A549 (cell line): Measurements from ENCODE around the gene PRKAB2. TPM values are rescaled to one million over a fixed set of nuclear protein-coding genes. Genes with fewer than 3 reads are reported as not detected.
A peak's percentile ranks its signal among the peaks of the same experiment; 100 is the strongest.

ENCODE experiments used
- ATAC-seq, 2 experiments: fragments of 200-7000 bp in 1 of 2; fragments of >200 bp in 1 of 2; cut with Nextera tagmentation in 1 of 2; cut with Tn5 transposase in 1 of 2; 3 replicates each; pipeline versions ENCODE4 v1.8.0 to v1.9.1; 2018 to 2020; ENCODE audit warnings: mild to moderate bottlenecking in 1 of 2, moderate library complexity in 1 of 2
- CTCF ChIA-PET: fragments of 300-600 bp; sonication (Branson Sonifier 250); formaldehyde crosslinking; extraction: SDS; loops from one replicate; lab custom pipeline; 2021; ENCODE audit warnings: antibody characterized with exemption, inconsistent platforms; lab: Yijun Ruan, JAX
- POLR2A ChIA-PET: fragments of 350-600 bp; formaldehyde crosslinking; extraction: SDS; loops from one replicate; lab custom pipeline; 2021; ENCODE audit warnings: antibody characterized with exemption, inconsistent platforms; lab: Yijun Ruan, JAX
- DNase-seq, 2 experiments: peaks; one replicate each; pipeline versions ENCODE4 v3.0.0 to v3.0.0-alpha.2; 2011 to 2016; ENCODE audit warnings: low read depth in 1 of 2, low spot score in 1 of 2
- FAIRE-seq: peaks from 2 replicates; lab custom pipeline; 2011; peaks lifted over from hg19 to GRCh38; lab: Jason Lieb, UNC
- H3K27ac ChIP-seq, 2 experiments: fragments of >200 bp; sonication (Bioruptor Twin); formaldehyde crosslinking; 3 replicates each; pipeline ENCODE4 v1.5.1; 2016 to 2017
- H3K4me1 ChIP-seq: fragments of >200 bp; sonication (Bioruptor Twin); formaldehyde crosslinking; 3 replicates; pipeline ENCODE4 v1.6.1; 2016
- H3K4me2 ChIP-seq: fragments of >200 bp; sonication (Bioruptor Twin); formaldehyde crosslinking; 3 replicates; pipeline ENCODE4 v1.6.1; 2016
- H3K4me3 ChIP-seq: fragments of >200 bp; sonication (Bioruptor Twin); formaldehyde crosslinking; 3 replicates; pipeline ENCODE4 v1.5.1; 2016
- H3K9me3 ChIP-seq: fragments of >200 bp; sonication (Bioruptor Twin); formaldehyde crosslinking; 3 replicates; pipeline ENCODE4 v1.6.1; 2016
- CBX2 ChIP-seq: fragments of 200-600 bp; sonication (generic); IDR thresholded peaks from 2 replicates; pipeline ENCODE4 v1.6.1; 2016; ENCODE audit warnings: low read depth, mild to moderate bottlenecking, borderline replicate concordance
- CBX8 ChIP-seq: fragments of 200-600 bp; sonication (generic); IDR thresholded peaks from 2 replicates; pipeline ENCODE4 v1.6.1; 2016
- CEBPB ChIP-seq, 2 experiments: fragments of >200 bp in 1 of 2; sonication (Bioruptor Twin) in 1 of 2; formaldehyde crosslinking in 1 of 2; IDR thresholded peaks; 2 replicates each; pipeline ENCODE4 v1.6.1; 2012 to 2016
- CHD2 ChIP-seq: fragments of 150-350 bp; IDR thresholded peaks from 2 replicates; pipeline ENCODE4 v1.6.1; 2014; ENCODE audit warnings: low read length; ENCODE audit not compliant: partially characterized antibody
- ESRRA ChIP-seq: fragments of 150-350 bp; IDR thresholded peaks from 2 replicates; pipeline ENCODE4 v1.6.1; 2014; ENCODE audit warnings: mild to moderate bottlenecking, low read length, borderline replicate concordance
- FOSB ChIP-seq: fragments of 250-450 bp; sonication (Bioruptor Pico); IDR thresholded peaks from 2 replicates; pipeline ENCODE4 v1.5.0; 2020; ENCODE audit warnings: mild to moderate bottlenecking, moderate library complexity
- FOXS1 ChIP-seq: fragments of 250-450 bp; sonication (Bioruptor Pico); IDR thresholded peaks from 2 replicates; pipeline ENCODE4 v1.5.0; 2020; ENCODE audit warnings: mild to moderate bottlenecking, moderate library complexity
- HMGXB4 ChIP-seq: fragments of 250-450 bp; sonication (Bioruptor Pico); IDR thresholded peaks from 2 replicates; pipeline ENCODE4 v1.5.0; 2021; ENCODE audit warnings: mild to moderate bottlenecking, moderate library complexity, borderline replicate concordance
- HOXB13 ChIP-seq: fragments of 250-450 bp; sonication (Bioruptor Pico); IDR thresholded peaks from 2 replicates; pipeline ENCODE4 v1.5.0; 2020; ENCODE audit warnings: low read depth, mild to moderate bottlenecking, moderate library complexity
- HOXB5 ChIP-seq: fragments of 250-450 bp; sonication (Bioruptor Pico); IDR thresholded peaks from 2 replicates; pipeline ENCODE4 v1.5.0; 2020; ENCODE audit warnings: mild to moderate bottlenecking, moderate library complexity
- JUNB ChIP-seq: fragments of >200 bp; sonication (Bioruptor Twin); formaldehyde crosslinking; IDR thresholded peaks from 2 replicates; pipeline ENCODE4 v1.6.1; 2016
- MYC ChIP-seq: IDR thresholded peaks from 2 replicates; pipeline ENCODE4 v1.6.1; 2012; ENCODE audit warnings: mild to moderate bottlenecking, inconsistent platforms, low read length, improper control_type of control experiment, borderline replicate concordance
- RAD21 ChIP-seq, 2 experiments: fragments of >200 bp in 1 of 2; sonication (Bioruptor Twin) in 1 of 2; formaldehyde crosslinking in 1 of 2; IDR thresholded peaks in 1 of 2; conservative IDR thresholded peaks in 1 of 2; 2 replicates in 1 of 2; 3 replicates in 1 of 2; pipeline ENCODE4 v1.6.1; 2012 to 2018; ENCODE audit warnings: inconsistent platforms in 1 of 2
- RCOR1 ChIP-seq: fragments of 150-350 bp; IDR thresholded peaks from 2 replicates; pipeline ENCODE4 v1.6.1; 2014; ENCODE audit warnings: antibody characterized with exemption, low read length, low read depth
- RFX5 ChIP-seq: fragments of 450-650 bp; IDR thresholded peaks from 2 replicates; pipeline ENCODE4 v1.7.1; 2014; ENCODE audit warnings: antibody characterized with exemption, mild to moderate bottlenecking, moderate library complexity
- TP53 ChIP-seq: fragments of 250-450 bp; sonication (Bioruptor Pico); IDR thresholded peaks from 2 replicates; pipeline ENCODE4 v1.5.0; 2021; ENCODE audit warnings: mild to moderate bottlenecking, moderate library complexity
- ZC3H11A ChIP-seq: fragments of 450-650 bp; IDR thresholded peaks from 2 replicates; pipeline ENCODE4 v1.6.1; 2014; ENCODE audit warnings: antibody characterized with exemption, mild to moderate bottlenecking
- ZNF302 ChIP-seq: fragments of 250-450 bp; sonication (Bioruptor Pico); IDR thresholded peaks from 2 replicates; pipeline ENCODE4 v1.9.0; 2021; ENCODE audit warnings: inconsistent platforms, mild to moderate bottlenecking, moderate library complexity
- WGBS: methylation state at CpG from one replicate; pipeline ENCODE4 v1.1.6; 2017; ENCODE audit errors: missing lambda C conversion rate; 5-methylcytosine and 5-hydroxymethylcytosine counted together
- polyA plus RNA-seq, 4 experiments: library from polyadenylated mRNA; depleted of rRNA in 3 of 4; stranded (reverse); fragments of >200 nt; fragmentation: RNase III in 1 of 4; extraction: RNeasy Plus Mini Kit Qiagen cat#74134 plus additional on column Dnase treatment in 1 of 4; gene quantifications; 2 replicates in 3 of 4; 3 replicates in 1 of 4; pipeline ENCODE4 v1.2.3, GENCODE V29; 2011 to 2017
- TF ChIP-seq, protein P1 (sequence below): fragments of >200 bp; sonication (Bioruptor Twin); formaldehyde crosslinking; IDR thresholded peaks from 3 replicates; pipeline ENCODE4 v1.5.1; 2016
- TF ChIP-seq, protein P2 (sequence below): fragments of >200 bp; sonication (Bioruptor Twin); formaldehyde crosslinking; IDR thresholded peaks from 3 replicates; pipeline ENCODE4 v1.6.1; 2016

PRKAB2 gene
- polyA plus RNA-seq, 2 of the 4 experiments (the other 2 are of a cell fraction), result 11.4 to 22.4 TPM

DNA sequence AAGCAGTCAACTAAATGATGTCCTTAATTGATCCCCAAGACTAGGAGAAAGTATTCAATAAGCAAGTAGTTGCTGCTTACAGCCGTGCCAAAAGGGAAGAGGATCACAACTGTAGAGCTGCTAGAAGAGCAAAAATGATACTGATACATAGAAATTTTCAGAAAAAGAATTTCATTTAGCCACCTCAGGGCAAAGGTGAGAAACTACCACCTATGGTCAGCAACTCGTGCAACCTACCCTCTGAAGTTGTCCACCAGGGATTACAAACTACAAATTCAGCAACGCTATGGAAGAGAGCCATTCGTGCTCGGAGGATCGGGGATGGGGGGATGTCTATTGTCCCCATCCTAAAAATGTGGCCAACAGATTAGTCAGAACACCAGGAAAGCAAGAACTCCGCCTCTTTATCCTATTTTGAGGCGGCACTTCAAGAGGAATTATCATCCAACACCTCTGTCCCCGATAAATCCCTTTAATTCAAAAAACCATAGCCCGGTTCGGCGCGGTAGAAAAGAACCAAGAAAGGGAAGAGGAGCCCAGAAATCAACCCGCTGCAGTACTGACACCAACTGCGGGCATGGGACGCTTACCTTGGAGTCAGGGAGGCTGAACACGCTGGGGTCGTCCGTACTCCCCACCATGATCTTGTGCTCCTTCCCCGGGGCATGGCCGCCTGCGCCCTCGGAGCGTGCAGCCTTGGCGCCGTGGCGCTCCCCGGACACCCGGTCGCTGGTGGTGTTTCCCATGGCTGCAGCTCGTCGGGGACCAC, 687 bp downstream of the PRKAB2 start:
- H3K27ac ChIP-seq, result peak overlapping the region; percentile 88 to 93
- under 1% methylated on average over 22 of the region's 32 CpGs for WGBS
- H3K4me1 ChIP-seq, result peaks cover 44% of the 10 kb centered on the region
- peak; percentile 13 to 30 for DNase-seq
- no peak for ATAC-seq
- FAIRE-seq, result no peak
- peak overlapping the region; percentile 87 for H3K4me3 ChIP-seq
- POLR2A ChIA-PET, result interaction anchor here (0.8 to 2.4 kb wide), 3 partner anchors 10 to 87 kb away, joined by 3 to 10 read pairs (median 7); partner anchors contain the start of gene CHD1L
- CTCF ChIA-PET, result interaction anchor here (0.6 to 3.2 kb wide), 6 partner anchors 15 to 77 kb away, joined by 3 to 51 read pairs (median 4); partner anchors contain the start of genes CHD1L and FMO5
- no peak for TF ChIP-seq CBX8
- TF ChIP-seq CHD2, result no peak
- no peak for TF ChIP-seq HOXB5 (CRISPR knock-in tag)
- no peak for TF ChIP-seq JUNB
- no peak for TF ChIP-seq RFX5
- TF ChIP-seq FOXS1 (CRISPR knock-in tag), result no peak
- TF ChIP-seq MYC, result no peak
- no peak for TF ChIP-seq TP53 (CRISPR knock-in tag)
- no peak for TF ChIP-seq HMGXB4 (CRISPR knock-in tag)
- TF ChIP-seq RAD21 (conservative IDR thresholded peaks at IDR 0.05 in 1 of 2, IDR thresholded peaks at IDR 0.05 in 1 of 2), result no peak
- no peak for TF ChIP-seq FOSB (CRISPR knock-in tag)
- H3K4me2 ChIP-seq, result peak overlapping the region; percentile 95
- no peaks in the 10 kb centered on the region for H3K9me3 ChIP-seq

DNA sequence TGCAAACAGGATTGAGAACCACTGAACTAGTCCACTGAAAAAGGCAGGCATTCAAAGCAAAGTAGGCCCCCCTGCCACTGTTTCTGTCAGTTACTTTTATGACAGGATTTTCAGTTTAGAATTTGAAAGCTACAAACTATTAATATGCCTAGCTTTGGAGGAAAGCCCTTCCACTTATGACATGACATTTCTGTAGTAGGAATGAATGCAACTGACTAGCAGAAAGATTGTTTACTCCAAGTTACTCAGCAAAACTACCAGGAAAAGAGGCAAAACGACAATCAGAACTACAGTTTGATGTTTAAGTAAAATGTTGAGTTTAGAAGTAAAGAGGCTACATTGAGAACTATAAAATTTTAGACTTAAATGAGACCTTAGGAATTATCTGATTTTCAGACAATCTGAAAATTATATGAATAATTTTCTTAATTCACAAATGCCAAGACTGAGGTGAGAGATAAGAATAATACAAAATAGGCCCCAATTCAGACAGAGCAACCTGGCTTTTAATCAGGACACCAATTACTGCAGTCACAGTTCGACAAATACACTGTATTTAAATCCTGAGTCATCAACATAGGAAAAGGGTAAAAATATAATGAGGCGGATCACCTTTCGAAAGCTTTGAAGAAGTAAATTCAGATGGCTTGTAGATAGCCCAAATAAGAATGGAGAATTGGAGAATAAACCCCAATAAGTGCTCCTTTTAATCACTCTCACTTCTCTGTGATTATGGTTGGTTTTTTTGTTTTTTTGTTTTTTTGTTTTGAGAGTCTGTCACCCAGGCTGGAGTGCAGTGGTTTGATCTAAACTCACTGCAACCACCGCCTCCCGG, 2.2 kb downstream of the PRKAB2 start:
- Histone ChIP-seq H3K4me2 (peak overlapping the region; percentile 95), H3K4me3 (no peak overlapping the region), H3K9me3 (no peaks in the 10 kb centered on the region), H3K4me1 (peaks cover 44% of the 10 kb centered on the region), H3K27ac (peak overlapping the region in 1 of 2 experiments; percentile 93; a peak in 1 of 6 replicates)
- WGBS, result 85% methylated on average over 6 of the region's 6 CpGs
- FAIRE-seq (no peak), DNase-seq (no peak), ATAC-seq (no peak)
- TF ChIP-seq CBX2 (no peak), ZNF302 (CRISPR knock-in tag) (no peak), RCOR1 (no peak), FOXS1 (CRISPR knock-in tag) (no peak), HOXB13 (no peak)
- ChIA-PET CTCF (interaction anchor here (4.6 kb wide), 1 partner anchor 73 kb away, joined by 41 read pairs; the partner anchor contains the start of gene CHD1L), POLR2A (interaction anchor here (0.6 to 3.4 kb wide), 3 partner anchors 72 to 86 kb away, joined by 3 to 30 read pairs (median 10); no protein-coding TSS in a partner anchor)

DNA sequence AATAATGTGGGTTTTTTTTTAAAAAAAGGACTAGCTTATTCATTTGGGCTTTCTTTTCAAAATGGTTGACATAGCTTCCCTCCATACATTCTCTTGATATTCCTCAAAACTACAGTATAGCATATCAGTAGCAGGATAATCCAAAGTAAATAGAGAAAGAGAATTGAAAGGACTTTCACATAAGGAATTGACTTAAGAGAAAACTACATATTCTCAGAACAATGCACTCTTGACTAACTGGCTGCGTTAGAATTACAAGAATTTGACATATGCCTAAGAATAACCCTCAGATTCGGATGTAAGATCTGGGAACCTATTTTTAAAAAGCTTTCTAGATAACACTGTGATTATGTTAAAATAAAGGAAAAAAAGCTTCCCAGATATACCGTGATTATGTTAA, 3.1 kb downstream of the PRKAB2 start:
- Histone ChIP-seq H3K27ac (no peak overlapping the region), H3K4me2 (peak overlapping the region; percentile 95; the same call in 1 of the 3 replicates), H3K4me1 (peaks cover 44% of the 10 kb centered on the region), H3K9me3 (no peaks in the 10 kb centered on the region), H3K4me3 (no peak overlapping the region)
- 81% methylated on average over 3 of the region's 3 CpGs for WGBS
- POLR2A ChIA-PET, result interaction anchor here (3.4 kb wide), 1 partner anchor 84 kb away, joined by 30 read pairs; no protein-coding TSS in a partner anchor
- no peak for FAIRE-seq
- no peak for DNase-seq
- ATAC-seq, result no peak
- CTCF ChIA-PET, result interaction anchor here (4.6 kb wide), 1 partner anchor 74 kb away, joined by 41 read pairs; the partner anchor contains the start of gene CHD1L
- no peak for TF ChIP-seq ZC3H11A
- TF ChIP-seq, protein P1, sequence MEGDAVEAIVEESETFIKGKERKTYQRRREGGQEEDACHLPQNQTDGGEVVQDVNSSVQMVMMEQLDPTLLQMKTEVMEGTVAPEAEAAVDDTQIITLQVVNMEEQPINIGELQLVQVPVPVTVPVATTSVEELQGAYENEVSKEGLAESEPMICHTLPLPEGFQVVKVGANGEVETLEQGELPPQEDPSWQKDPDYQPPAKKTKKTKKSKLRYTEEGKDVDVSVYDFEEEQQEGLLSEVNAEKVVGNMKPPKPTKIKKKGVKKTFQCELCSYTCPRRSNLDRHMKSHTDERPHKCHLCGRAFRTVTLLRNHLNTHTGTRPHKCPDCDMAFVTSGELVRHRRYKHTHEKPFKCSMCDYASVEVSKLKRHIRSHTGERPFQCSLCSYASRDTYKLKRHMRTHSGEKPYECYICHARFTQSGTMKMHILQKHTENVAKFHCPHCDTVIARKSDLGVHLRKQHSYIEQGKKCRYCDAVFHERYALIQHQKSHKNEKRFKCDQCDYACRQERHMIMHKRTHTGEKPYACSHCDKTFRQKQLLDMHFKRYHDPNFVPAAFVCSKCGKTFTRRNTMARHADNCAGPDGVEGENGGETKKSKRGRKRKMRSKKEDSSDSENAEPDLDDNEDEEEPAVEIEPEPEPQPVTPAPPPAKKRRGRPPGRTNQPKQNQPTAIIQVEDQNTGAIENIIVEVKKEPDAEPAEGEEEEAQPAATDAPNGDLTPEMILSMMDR, result no peak
- TF ChIP-seq ZNF302 (CRISPR knock-in tag), result no peak
- no peak for TF ChIP-seq ESRRA
- TF ChIP-seq, protein P2, sequence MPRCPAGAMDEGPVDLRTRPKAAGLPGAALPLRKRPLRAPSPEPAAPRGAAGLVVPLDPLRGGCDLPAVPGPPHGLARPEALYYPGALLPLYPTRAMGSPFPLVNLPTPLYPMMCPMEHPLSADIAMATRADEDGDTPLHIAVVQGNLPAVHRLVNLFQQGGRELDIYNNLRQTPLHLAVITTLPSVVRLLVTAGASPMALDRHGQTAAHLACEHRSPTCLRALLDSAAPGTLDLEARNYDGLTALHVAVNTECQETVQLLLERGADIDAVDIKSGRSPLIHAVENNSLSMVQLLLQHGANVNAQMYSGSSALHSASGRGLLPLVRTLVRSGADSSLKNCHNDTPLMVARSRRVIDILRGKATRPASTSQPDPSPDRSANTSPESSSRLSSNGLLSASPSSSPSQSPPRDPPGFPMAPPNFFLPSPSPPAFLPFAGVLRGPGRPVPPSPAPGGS, result no peak
- no peak for TF ChIP-seq CEBPB (IDR thresholded peaks at IDR 0.05)
